ENCODE results near the gene ACOT7.

ACOT7 gene

GRCh38 chr1:6425658-6426057, 32.1 kb upstream of the ACOT7 start:
- Histone ChIP-seq H2AFZ (ENCODE audit: low read length) (no peak overlapping the region), H3K9me2 (ENCODE audit: low read depth, low read length) (no peaks in the 10 kb centered on the region), H3K36me3 (ENCODE audit: insufficient read depth, low read length) (no peaks in the 10 kb centered on the region), H3F3A (ENCODE audit: insufficient read depth, low read length) (no peaks in the 10 kb centered on the region), H3K9ac (ENCODE audit: low read length) (no peak overlapping the region), H4K20me1 (ENCODE audit: insufficient read depth, low read length) (no peaks in the 10 kb centered on the region), H3K27me3 (ENCODE audit: insufficient read depth, low read length) (peaks cover 27% of the 10 kb centered on the region), H3K27ac (ENCODE audit: low read depth, low read length, poor library complexity, severe bottlenecking) (no peak overlapping the region), H3K79me2 (ENCODE audit: insufficient read depth, low read length) (no peaks in the 10 kb centered on the region), H3K9me3 (ENCODE audit: low read length) (no peaks in the 10 kb centered on the region), H3K4me1 (ENCODE audit: insufficient read depth, low read length, severe bottlenecking) (no peaks in the 10 kb centered on the region), H3K4me2 (ENCODE audit: low read length) (no peak overlapping the region), H3K4me3 (ENCODE audit: low read depth, low read length, poor library complexity, severe bottlenecking) (no peak overlapping the region)
- TF ChIP-seq CTCF (IDR thresholded peaks at IDR 0.05; ENCODE audit: low read length) (no peak), EZH2 (IDR thresholded peaks at IDR 0.05; ENCODE audit: borderline replicate concordance, low read length) (no peak)

DNA sequence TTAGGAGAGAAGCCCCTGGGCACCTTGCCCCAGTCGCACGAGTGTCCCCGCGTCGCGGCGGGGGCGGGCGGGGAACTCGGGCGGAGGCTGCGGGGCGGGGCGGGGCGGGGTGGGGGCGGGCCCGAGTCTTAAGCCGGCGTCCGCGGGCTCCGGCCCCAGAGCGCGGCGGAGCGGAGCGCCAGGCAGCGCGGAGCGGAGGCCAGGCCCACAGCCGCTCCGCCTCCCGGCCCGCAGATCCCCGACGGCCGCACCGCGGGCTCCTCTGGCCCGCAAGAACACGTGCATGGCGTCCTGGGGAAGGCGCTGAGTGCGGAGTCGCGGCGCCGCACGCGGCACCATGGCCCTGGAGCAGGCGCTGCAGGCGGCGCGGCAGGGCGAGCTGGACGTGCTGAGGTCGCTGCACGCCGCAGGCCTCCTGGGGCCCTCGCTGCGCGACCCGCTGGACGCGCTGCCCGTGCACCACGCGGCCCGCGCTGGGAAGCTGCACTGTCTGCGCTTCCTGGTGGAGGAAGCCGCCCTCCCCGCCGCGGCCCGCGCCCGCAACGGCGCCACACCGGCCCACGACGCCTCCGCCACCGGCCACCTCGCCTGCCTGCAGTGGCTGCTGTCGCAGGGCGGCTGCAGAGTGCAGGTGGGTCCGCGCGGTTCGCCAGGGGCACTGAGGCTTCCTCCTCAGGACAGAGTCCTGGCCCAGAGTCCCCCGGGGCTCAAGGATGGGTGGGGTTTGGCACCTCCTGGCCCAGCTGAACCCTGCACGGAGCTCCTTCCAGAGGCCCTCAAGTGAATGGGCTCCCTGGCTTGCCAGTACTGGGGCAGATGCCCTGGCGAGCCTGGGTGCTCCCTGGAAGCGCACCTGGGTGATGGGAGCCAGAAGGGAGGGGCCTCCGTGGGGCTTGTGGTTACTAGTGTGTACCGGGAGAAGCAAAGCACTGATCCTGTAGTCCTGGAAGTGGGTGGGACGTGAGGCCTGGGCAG, 31.3 kb upstream of the ACOT7 start, which contains the start of gene ESPN:
Gene ESPN (plus strand): TSS at position 158 of the 975 bp plus-strand sequence. CDS start 180 bp downstream, at position 338.
- Histone ChIP-seq H4K20me1 (ENCODE audit: insufficient read depth, low read length) (no peaks in the 10 kb centered on the region), H3K4me3 (ENCODE audit: low read depth, low read length, poor library complexity, severe bottlenecking) (no peak within 1 kb of the TSS), H3K9me3 (ENCODE audit: low read length) (no peaks in the 10 kb centered on the region), H3K36me3 (ENCODE audit: insufficient read depth, low read length) (no peaks in the 10 kb centered on the region), H2AFZ (ENCODE audit: low read length) (no peak within 1 kb of the TSS), H3K4me1 (ENCODE audit: insufficient read depth, low read length, severe bottlenecking) (no peaks in the 10 kb centered on the region), H3K79me2 (ENCODE audit: insufficient read depth, low read length) (no peaks in the 10 kb centered on the region), H3K27me3 (ENCODE audit: insufficient read depth, low read length) (peaks cover 28% of the 10 kb centered on the region), H3K4me2 (ENCODE audit: low read length) (no peak within 1 kb of the TSS; the same call in 1 of the 2 replicates), H3K27ac (ENCODE audit: low read depth, low read length, poor library complexity, severe bottlenecking) (no peak within 1 kb of the TSS), H3K9ac (ENCODE audit: low read length) (no peak within 1 kb of the TSS), H3K9me2 (ENCODE audit: low read depth, low read length) (no peaks in the 10 kb centered on the region), H3F3A (ENCODE audit: insufficient read depth, low read length) (no peaks in the 10 kb centered on the region)
- TF ChIP-seq CTCF (IDR thresholded peaks at IDR 0.05; ENCODE audit: low read length) (no peak), EZH2 (IDR thresholded peaks at IDR 0.05; ENCODE audit: borderline replicate concordance, low read length) (no peak)

DNA sequence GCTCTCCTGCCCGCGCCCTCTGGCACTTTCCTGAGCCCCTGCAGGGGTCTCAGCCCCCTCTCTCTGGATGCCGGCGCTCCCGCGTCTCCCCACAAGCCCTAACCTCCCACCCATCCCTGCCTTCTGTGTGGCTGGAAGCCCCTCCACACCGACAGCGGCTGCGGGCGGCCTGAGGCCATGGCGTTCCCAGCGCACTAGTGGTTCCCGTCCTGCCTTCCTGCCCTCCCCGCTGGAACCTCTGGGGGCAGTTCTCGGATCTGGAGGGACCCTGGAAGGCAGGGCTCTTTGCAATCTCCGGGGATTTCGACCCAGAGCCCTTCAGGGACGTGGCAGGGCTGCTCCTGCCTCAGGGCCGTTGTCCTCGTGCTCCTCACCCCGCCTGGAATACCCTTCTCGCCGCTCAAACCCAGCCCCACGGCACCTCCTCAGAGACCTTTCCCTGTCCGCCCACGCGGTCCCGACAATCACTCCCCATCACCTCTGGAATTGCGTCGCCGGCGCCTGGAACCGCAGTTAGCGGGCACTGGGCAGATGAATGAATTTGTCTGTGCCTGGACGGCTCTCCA, 30.5 kb upstream of the ACOT7 start:
- Histone ChIP-seq H3K4me1 (ENCODE audit: insufficient read depth, low read length, severe bottlenecking) (no peaks in the 10 kb centered on the region), H3K9ac (ENCODE audit: low read length) (no peak overlapping the region), H3K36me3 (ENCODE audit: insufficient read depth, low read length) (no peaks in the 10 kb centered on the region), H3K27me3 (ENCODE audit: insufficient read depth, low read length) (peaks cover 28% of the 10 kb centered on the region), H3K79me2 (ENCODE audit: insufficient read depth, low read length) (no peaks in the 10 kb centered on the region), H2AFZ (ENCODE audit: low read length) (no peak overlapping the region), H3K9me2 (ENCODE audit: low read depth, low read length) (no peaks in the 10 kb centered on the region), H4K20me1 (ENCODE audit: insufficient read depth, low read length) (no peaks in the 10 kb centered on the region), H3K27ac (ENCODE audit: low read depth, low read length, poor library complexity, severe bottlenecking) (no peak overlapping the region), H3K4me2 (ENCODE audit: low read length) (no peak overlapping the region; the same call in 1 of the 2 replicates), H3F3A (ENCODE audit: insufficient read depth, low read length) (no peaks in the 10 kb centered on the region), H3K4me3 (ENCODE audit: low read depth, low read length, poor library complexity, severe bottlenecking) (no peak overlapping the region), H3K9me3 (ENCODE audit: low read length) (no peaks in the 10 kb centered on the region)
- no peak for TF ChIP-seq CTCF (IDR thresholded peaks at IDR 0.05; ENCODE audit: low read length)
- no peak for TF ChIP-seq EZH2 (IDR thresholded peaks at IDR 0.05; ENCODE audit: borderline replicate concordance, low read length)
